K562 (cell line): Measurements from ENCODE around the gene EGFR.

ENCODE experiments used
- ARID2 ChIP-seq: fragments of 450-650 bp; IDR thresholded peaks from 2 replicates; pipeline ENCODE4 v1.6.1; 2017; ENCODE audit warnings: antibody characterized with exemption, mild to moderate bottlenecking
- BDP1 ChIP-seq: IDR thresholded peaks from 3 replicates; pipeline ENCODE4 v1.6.1; 2011; ENCODE audit not compliant: insufficient read length, insufficient read depth
- MAFF ChIP-seq: IDR thresholded peaks from 2 replicates; pipeline ENCODE4 v1.6.1; 2012; ENCODE audit warnings: low read length, improper control_type of control experiment
- MTA2 ChIP-seq: fragments of 450-650 bp; IDR thresholded peaks from 2 replicates; pipeline ENCODE4 v1.6.1; 2016; ENCODE audit warnings: low read depth
- MYNN ChIP-seq, 2 experiments: sonication (generic); formaldehyde crosslinking in 1 of 2; IDR thresholded peaks; 2 replicates each; pipeline versions ENCODE4 v1.5.0 to v1.6.1; 2016 to 2020; ENCODE audit warnings: antibody characterized with exemption in 1 of 2, missing genetic modification reagents in 1 of 2
- POLR2AphosphoS5 ChIP-seq: IDR thresholded peaks from 2 replicates; pipeline ENCODE4 v1.6.1; 2011; ENCODE audit warnings: mild to moderate bottlenecking, low read depth, low read length, moderate library complexity; ENCODE audit not compliant: control insufficient read depth, insufficient read depth
- SMC3 ChIP-seq: conservative IDR thresholded peaks from 2 replicates; pipeline ENCODE4 v1.6.1; 2011; ENCODE audit warnings: low read depth, low read length, improper control_type of control experiment; ENCODE audit not compliant: insufficient read depth
- TCF7 ChIP-seq: sonication (generic); IDR thresholded peaks from 2 replicates; pipeline ENCODE4 v1.6.1; 2016; ENCODE audit warnings: antibody characterized with exemption, borderline replicate concordance
- YBX1 ChIP-seq: fragments of 450-650 bp; IDR thresholded peaks from 2 replicates; pipeline ENCODE4 v1.7.1; 2016; ENCODE audit warnings: mild to moderate bottlenecking
- ZNF639 ChIP-seq, 2 experiments: fragments of 200-800 bp in 1 of 2; sonication (Bioruptor generic) in 1 of 2; sonication (generic) in 1 of 2; formaldehyde crosslinking in 1 of 2; IDR thresholded peaks in 1 of 2; conservative IDR thresholded peaks in 1 of 2; 2 replicates each; pipeline versions ENCODE4 v1.5.0 to v1.6.1; 2016 to 2020; ENCODE audit warnings: missing compliant biosample characterization in 1 of 2, missing genetic modification characterization in 1 of 2, missing genetic modification reagents in 1 of 2
- TF ChIP-seq, protein P1 (sequence below), 3 experiments: IDR thresholded peaks in 2 of 3; conservative IDR thresholded peaks in 1 of 3; 2 replicates each; pipeline ENCODE4 v1.5.1; 2011 to 2012; ENCODE audit warnings: low read length in 3 of 3, mild to moderate bottlenecking in 3 of 3, control low read depth in 2 of 3, improper control_type of control experiment in 1 of 3, inconsistent platforms in 1 of 3, low read depth in 1 of 3, mixed read lengths in 1 of 3, moderate library complexity in 1 of 3; ENCODE audit not compliant: insufficient read depth in 2 of 3
- TF ChIP-seq, protein P2 (sequence below): sonication (generic); formaldehyde crosslinking; IDR thresholded peaks from 2 replicates; pipeline ENCODE4 v1.8.1; 2023; ENCODE audit warnings: mild to moderate bottlenecking, missing genetic modification reagents

DNA sequence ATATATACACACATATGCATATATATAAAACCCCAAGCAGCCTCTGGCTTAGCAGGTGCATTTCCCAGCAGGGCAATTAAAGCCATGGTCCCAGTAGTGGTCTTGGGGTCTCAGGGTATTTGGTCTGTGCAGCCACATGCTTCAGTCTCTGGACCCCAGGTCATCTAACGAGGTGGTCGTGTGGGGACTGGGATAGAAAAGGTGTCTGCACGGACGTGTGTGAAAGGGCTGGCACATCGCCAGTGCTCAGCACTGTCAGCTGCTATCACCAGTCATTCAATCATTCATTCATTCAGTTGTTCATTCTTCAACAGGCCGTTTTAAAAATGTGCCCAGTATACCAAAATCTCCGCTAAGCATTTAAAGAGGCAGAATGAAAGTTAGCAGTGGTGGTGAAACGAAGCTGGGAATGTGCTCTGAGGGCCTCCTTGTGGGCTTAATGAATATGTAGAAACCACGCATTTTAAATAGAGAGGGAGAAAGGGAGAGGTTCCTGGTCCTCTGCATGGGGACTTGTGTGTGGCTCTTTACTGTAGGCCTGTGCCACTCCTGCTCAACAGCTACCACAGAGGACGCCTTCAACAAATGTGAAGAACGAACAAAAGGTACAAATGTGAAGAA is 170.4 kb downstream of the EGFR start:
- TF ChIP-seq BDP1 = no peak
- no peak for TF ChIP-seq ARID2
- TF ChIP-seq, protein P1, sequence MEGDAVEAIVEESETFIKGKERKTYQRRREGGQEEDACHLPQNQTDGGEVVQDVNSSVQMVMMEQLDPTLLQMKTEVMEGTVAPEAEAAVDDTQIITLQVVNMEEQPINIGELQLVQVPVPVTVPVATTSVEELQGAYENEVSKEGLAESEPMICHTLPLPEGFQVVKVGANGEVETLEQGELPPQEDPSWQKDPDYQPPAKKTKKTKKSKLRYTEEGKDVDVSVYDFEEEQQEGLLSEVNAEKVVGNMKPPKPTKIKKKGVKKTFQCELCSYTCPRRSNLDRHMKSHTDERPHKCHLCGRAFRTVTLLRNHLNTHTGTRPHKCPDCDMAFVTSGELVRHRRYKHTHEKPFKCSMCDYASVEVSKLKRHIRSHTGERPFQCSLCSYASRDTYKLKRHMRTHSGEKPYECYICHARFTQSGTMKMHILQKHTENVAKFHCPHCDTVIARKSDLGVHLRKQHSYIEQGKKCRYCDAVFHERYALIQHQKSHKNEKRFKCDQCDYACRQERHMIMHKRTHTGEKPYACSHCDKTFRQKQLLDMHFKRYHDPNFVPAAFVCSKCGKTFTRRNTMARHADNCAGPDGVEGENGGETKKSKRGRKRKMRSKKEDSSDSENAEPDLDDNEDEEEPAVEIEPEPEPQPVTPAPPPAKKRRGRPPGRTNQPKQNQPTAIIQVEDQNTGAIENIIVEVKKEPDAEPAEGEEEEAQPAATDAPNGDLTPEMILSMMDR (IDR thresholded peaks at IDR 0.05 in 2 of 3, conservative IDR thresholded peaks at IDR 0.05 in 1 of 3; ENCODE audit: insufficient read depth in 2 of 3, low read depth in 1 of 3, low read length in 3 of 3) = no peak
- TF ChIP-seq ZNF639 (CRISPR knock-in tag; conservative IDR thresholded peaks at IDR 0.05 in 1 of 2, IDR thresholded peaks at IDR 0.05 in 1 of 2) = no peak
- TF ChIP-seq TCF7 = no peak
- TF ChIP-seq SMC3 = no peak
- TF ChIP-seq, protein P2, sequence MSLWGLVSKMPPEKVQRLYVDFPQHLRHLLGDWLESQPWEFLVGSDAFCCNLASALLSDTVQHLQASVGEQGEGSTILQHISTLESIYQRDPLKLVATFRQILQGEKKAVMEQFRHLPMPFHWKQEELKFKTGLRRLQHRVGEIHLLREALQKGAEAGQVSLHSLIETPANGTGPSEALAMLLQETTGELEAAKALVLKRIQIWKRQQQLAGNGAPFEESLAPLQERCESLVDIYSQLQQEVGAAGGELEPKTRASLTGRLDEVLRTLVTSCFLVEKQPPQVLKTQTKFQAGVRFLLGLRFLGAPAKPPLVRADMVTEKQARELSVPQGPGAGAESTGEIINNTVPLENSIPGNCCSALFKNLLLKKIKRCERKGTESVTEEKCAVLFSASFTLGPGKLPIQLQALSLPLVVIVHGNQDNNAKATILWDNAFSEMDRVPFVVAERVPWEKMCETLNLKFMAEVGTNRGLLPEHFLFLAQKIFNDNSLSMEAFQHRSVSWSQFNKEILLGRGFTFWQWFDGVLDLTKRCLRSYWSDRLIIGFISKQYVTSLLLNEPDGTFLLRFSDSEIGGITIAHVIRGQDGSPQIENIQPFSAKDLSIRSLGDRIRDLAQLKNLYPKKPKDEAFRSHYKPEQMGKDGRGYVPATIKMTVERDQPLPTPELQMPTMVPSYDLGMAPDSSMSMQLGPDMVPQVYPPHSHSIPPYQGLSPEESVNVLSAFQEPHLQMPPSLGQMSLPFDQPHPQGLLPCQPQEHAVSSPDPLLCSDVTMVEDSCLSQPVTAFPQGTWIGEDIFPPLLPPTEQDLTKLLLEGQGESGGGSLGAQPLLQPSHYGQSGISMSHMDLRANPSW = no peak
- no peak for TF ChIP-seq POLR2AphosphoS5
- no peak for TF ChIP-seq MTA2
- TF ChIP-seq MAFF = no peak
- no peak for TF ChIP-seq YBX1
- no peak for TF ChIP-seq MYNN (IDR thresholded peaks at IDR 0.05)
- no peak for TF ChIP-seq MYNN (CRISPR knock-in tag; IDR thresholded peaks at IDR 0.05)
